Adipocyte (in vitro differentiated cells): ENCODE measurements around the gene THAP4.

ENCODE experiments used
- DNase-seq: peaks from one replicate; pipeline ENCODE4 v3.0.0-alpha.2; 2015; ENCODE audit warnings: low read depth
- H3K27me3 ChIP-seq: replicated peaks from 2 replicates; pipeline ENCODE4 v1.7.0; 2013; ENCODE audit warnings: mild to moderate bottlenecking, low read length, moderate library complexity; ENCODE audit not compliant: control insufficient read depth, insufficient read depth
- H3K36me3 ChIP-seq: 2 replicates; pipeline ENCODE4 v1.7.0; 2013; ENCODE audit warnings: low read length, mild to moderate bottlenecking, moderate library complexity; ENCODE audit not compliant: control insufficient read depth, insufficient read depth, severe bottlenecking
- H3K4me1 ChIP-seq: 2 replicates; pipeline ENCODE4 v1.7.0; 2013; ENCODE audit warnings: mild to moderate bottlenecking, low read length, moderate library complexity; ENCODE audit not compliant: control insufficient read depth, insufficient read depth
- H3K4me3 ChIP-seq: 2 replicates; pipeline ENCODE4 v1.7.0; 2013; ENCODE audit warnings: mild to moderate bottlenecking, low read length, moderate library complexity
- H3K9ac ChIP-seq: 2 replicates; pipeline ENCODE4 v1.7.0; 2013; ENCODE audit warnings: mild to moderate bottlenecking, low read length, moderate library complexity
- H3K9me3 ChIP-seq: 2 replicates; pipeline ENCODE4 v1.7.0; 2013; ENCODE audit warnings: mild to moderate bottlenecking, low read length, moderate library complexity; ENCODE audit not compliant: control insufficient read depth

THAP4 gene

GRCh38 chr2:241617431-241618154 lies 19.4 kb downstream of the THAP4 start:
- Histone ChIP-seq H3K27me3 (no peaks in the 10 kb centered on the region), H3K9me3 (no peaks in the 10 kb centered on the region), H3K4me1 (peaks cover 10% of the 10 kb centered on the region), H3K36me3 (peaks cover 8% of the 10 kb centered on the region), H3K9ac (no peak overlapping the region), H3K4me3 (no peak overlapping the region)
- DNase-seq, result no peak

- Histone ChIP-seq H3K4me3 (no peak overlapping the region), H3K4me1 (peaks cover 15% of the 10 kb centered on the region), H3K36me3 (peaks cover 8% of the 10 kb centered on the region), H3K9me3 (no peaks in the 10 kb centered on the region), H3K27me3 (no peaks in the 10 kb centered on the region), H3K9ac (no peak overlapping the region)
- no peak for DNase-seq
Measured at GRCh38 chr2:241616168-241617125, 20.5 kb downstream of the THAP4 start.

DNA sequence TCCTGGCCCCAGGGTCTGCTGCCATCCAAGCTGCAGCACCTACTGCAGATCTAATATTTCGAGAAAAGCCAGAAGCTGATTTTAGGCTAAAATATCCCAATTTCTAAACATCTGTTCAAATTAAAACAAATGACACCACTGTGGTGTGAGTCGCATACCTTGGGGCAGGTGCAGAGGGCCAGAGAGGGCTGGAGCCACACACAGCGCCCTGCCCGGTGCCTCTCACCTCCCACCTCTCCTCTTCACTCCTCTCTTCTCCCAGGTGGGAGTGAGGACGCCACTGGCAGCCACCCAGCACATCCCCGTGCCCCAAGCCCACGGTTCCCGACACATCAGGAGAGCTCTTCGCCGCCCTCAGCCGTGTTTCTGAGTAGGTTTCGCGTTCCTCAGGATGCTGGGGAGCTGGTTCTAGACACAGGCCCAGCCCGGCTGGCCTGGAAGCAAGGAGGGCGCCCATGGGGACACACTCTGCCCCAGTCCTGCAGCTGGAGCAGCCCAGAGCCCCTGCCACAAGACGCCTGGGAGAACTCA lies 21.4 kb downstream of the THAP4 start:
- H3K9me3 ChIP-seq, result no peaks in the 10 kb centered on the region
- H3K9ac ChIP-seq, result no peak overlapping the region
- peaks cover 8% of the 10 kb centered on the region for H3K36me3 ChIP-seq
- no peaks in the 10 kb centered on the region for H3K27me3 ChIP-seq
- no peak overlapping the region for H3K4me3 ChIP-seq
- DNase-seq, result no peak
- H3K4me1 ChIP-seq, result peaks cover 17% of the 10 kb centered on the region

DNA sequence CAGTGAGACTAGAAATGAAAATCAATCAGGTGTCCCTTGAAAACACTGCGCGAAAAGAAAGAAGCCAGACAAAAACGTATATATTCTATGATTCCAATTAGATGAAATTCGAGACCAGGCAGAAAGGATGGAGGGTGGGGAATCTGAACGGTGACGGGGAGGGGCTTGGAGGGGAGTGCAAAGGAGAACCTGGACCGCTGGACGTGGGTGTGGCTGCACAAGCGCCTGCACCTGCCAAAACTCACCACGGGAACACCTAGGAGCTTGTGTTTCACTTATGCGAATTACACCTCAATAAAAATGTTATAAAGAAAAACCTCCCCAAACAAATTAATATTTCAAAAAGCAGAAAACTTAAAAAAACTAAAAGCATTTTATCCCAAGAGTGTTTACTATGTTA lies 21.9 kb downstream of the THAP4 start:
- Histone ChIP-seq H3K9ac (no peak overlapping the region), H3K4me3 (no peak overlapping the region), H3K9me3 (no peaks in the 10 kb centered on the region), H3K36me3 (peaks cover 8% of the 10 kb centered on the region), H3K4me1 (peaks cover 19% of the 10 kb centered on the region), H3K27me3 (no peaks in the 10 kb centered on the region)
- no peak for DNase-seq

DNA sequence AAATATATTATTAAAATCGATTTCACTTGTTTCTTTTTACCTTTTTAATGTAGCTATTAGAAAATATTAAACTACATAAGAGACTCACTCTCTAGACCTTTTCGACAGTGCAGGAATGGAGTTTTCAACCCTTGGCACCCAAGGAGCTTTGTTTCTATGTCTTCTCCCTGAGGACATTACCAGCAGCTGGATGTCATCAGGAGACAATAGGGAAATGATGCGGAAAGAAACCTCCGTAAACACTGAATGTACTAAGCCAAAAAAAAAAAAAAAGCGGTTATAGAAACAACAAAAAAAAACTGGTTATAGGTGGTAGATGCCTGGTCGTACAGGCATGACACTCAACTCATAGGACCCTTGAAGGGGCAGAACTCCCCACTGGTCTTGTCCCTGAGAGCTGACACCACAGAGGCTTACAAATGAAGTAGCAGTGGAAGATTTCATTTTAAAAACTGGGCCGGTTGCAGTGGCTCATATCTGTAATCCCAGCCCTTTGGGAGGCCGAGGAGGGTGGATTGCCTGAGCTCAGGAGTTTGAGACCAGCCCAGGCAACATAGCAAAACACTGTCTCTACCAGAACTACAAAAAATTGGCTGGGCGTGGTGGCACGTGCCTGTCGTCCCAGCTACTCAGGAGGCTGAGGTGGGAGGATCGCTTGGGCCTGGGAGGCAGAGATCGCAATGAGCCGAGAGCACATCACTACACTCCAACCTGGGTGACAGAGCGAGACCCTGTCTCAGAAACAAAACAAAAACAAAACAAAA lies 23.8 kb downstream of the THAP4 start:
- Histone ChIP-seq H3K4me3 (no peak overlapping the region), H3K9me3 (no peaks in the 10 kb centered on the region), H3K4me1 (peaks cover 26% of the 10 kb centered on the region), H3K27me3 (no peaks in the 10 kb centered on the region), H3K36me3 (no peaks in the 10 kb centered on the region), H3K9ac (peak overlapping the region; percentile 41)
- DNase-seq, result no peak

GRCh38 chr2:241612156-241613016 lies 24.6 kb downstream of the THAP4 start:
- no peaks in the 10 kb centered on the region for H3K9me3 ChIP-seq
- H3K27me3 ChIP-seq, result no peaks in the 10 kb centered on the region
- peak; percentile 38 for DNase-seq
- no peak overlapping the region for H3K4me3 ChIP-seq
- H3K36me3 ChIP-seq, result no peaks in the 10 kb centered on the region
- H3K9ac ChIP-seq, result no peak overlapping the region
- peaks cover 26% of the 10 kb centered on the region for H3K4me1 ChIP-seq

GRCh38 chr2:241611062-241611461 lies 25.9 kb downstream of the THAP4 start:
- no peaks in the 10 kb centered on the region for H3K9me3 ChIP-seq

DNA sequence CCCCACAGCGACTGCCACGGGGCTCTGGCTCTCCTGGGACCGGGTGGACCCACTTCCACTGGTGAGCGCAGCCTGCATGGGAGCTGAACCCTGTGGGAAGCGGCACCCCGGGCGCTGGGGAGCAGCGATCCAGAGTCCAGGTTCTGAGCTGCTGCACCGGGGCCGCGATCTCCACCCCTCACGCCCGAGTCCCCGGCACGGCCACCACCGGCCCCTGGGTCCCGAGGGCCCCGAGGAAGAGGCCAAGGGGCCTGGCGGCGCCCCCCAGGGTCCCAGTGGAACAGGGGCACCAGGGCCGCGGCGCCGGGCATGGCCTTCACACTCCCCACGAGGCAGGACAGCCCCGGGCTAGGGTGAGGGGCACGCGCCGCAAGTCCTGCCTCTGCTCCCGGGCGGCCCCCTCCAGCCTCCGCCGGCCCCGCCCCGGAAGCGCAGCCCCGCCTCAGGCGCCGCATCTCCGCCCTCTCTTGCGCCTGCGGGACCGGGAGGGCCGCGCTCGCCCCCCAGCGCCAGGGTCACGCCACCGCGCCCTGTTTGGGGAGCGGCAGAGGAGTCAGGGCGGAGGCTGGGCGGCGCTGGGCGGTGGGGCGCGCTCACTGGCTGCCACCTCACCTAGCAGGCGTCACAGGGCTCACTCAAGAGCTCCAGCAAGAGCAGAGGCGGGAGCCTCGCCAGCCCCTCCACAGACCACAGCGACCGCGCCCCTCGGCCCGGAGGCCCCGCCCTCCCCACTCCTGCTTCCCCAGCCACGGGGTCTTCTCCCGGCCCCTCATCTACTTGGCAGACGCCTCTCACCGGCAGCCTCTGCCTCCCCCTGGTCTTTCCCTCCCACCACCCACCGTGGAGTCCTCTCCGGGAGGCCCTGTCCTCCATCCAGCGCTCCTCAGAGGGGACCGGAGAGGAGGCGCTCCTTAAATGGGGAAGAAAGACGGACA lies 26.8 kb downstream of the THAP4 start:
- Histone ChIP-seq H3K9me3 (no peaks in the 10 kb centered on the region), H3K9ac (peak overlapping the region; percentile 81), H3K27me3 (no peaks in the 10 kb centered on the region), H3K4me3 (peak overlapping the region; percentile 80), H3K4me1 (peaks cover 26% of the 10 kb centered on the region), H3K36me3 (peaks cover 16% of the 10 kb centered on the region)
- DNase-seq, result peak; percentile 87

More at GRCh38 chr2:241611062-241611461, 25.9 kb downstream of the THAP4 start:
- no peak overlapping the region for H3K4me3 ChIP-seq
- H3K36me3 ChIP-seq, result peaks cover 7% of the 10 kb centered on the region
- peaks cover 26% of the 10 kb centered on the region for H3K4me1 ChIP-seq
- H3K27me3 ChIP-seq, result no peaks in the 10 kb centered on the region
- H3K9ac ChIP-seq, result peak overlapping the region; percentile 67
- no peak for DNase-seq

DNA sequence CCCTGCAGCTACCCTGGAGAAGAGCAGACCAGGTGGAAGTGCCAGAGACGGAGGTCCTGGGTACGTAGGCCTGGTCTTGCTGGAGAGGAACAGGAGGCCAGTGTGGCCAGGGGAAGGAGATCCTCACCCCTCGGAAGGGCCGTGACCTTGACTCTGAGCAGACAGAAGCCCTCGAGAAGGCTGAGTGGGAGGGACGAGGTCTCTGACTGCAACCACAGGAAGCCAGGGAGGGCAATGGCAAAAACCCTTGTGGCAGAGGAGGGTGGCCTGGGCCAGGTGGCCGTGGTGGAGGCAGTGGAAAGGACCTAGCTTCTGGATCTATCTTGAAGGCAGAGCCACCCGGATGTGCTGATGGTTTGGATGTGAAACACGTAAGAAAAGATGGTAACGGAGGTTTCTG lies 28.1 kb downstream of the THAP4 start:
- Histone ChIP-seq H3K4me3 (no peak overlapping the region), H3K9ac (no peak overlapping the region), H3K36me3 (peaks cover 23% of the 10 kb centered on the region), H3K4me1 (peaks cover 26% of the 10 kb centered on the region), H3K9me3 (no peaks in the 10 kb centered on the region), H3K27me3 (no peaks in the 10 kb centered on the region)
- no peak for DNase-seq
